DMS153 (cell line): ENCODE data around the gene RHBG.

Experiments used
- DNase-seq: peaks from one replicate; lab custom pipeline; 2025; lab: John Stamatoyannopoulos, UW

The RHBG gene

GRCh38 chr1:156407760-156408159, 38.7 kb downstream of the RHBG start:
- DNase-seq, result no peak

- DNase-seq, result no peak
These were observed 40.4 kb downstream of the RHBG start for GRCh38 chr1:156409439-156409838.

DNA sequence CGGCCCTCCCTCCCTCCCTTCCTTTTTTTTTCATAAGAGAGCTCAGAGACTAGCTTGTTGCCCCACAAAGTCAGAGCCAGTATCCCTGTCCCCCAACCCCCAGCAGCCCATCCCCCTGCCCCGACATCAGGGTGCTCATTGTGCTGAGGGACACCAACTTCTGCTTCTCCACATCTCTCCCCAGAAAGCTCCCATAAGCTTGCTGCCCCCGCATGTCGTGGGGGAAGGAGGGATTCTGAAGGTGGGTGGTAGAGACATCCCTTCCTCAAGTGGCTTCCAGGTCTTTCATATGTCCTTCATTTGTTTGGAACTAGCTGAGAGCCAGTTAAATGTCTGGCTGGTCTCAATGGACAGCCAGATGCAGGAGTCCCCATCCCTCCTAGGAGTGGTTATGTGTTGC, 41.2 kb downstream of the RHBG start:
- no peak for DNase-seq

- DNase-seq, result no peak
These were observed 41.7 kb downstream of the RHBG start for GRCh38 chr1:156410740-156411139.

- no peak for DNase-seq
These were observed 43.8 kb downstream of the RHBG start for GRCh38 chr1:156412653-156413321.

DNA sequence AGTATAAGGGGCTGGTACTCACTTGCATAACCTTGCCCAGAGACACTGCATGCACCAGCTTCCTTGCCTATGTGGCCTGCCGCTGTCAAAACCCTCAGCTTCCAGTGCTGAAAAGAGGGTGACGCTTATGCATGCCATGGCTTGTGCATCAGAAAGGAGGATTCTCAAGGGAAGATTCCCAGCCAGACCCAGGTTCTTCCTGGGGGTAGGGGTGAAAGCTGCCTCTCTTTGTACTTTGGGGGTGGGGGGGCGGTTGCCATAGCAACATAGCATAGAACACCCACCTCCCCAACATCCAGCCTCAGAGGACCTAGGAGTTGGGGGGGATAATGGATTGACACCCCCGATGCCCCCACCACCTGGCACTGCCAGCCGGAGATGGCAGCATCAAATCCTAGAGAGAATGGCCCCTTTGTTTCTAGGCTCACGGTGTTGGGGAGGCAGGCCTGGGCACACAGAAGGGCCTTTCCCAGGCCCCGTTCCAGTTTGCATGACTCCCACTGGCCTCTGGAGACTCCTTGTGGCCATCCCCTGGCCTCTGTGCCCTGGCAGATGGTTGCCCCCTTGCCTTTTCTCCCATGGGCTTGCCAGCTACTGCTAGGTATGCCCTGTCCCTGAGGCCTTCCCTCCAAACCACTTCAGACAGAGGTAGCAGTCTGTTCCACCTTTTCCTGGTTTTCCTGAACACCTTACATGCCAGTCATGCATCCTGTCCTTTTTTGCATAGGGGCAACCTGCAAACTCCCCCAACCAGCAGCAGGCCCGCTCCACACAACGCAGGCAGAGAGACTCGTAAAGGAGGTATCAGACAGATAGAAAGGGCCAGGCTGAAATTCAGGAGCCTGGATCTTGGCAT, 44.6 kb downstream of the RHBG start:
- no peak for DNase-seq

DNA sequence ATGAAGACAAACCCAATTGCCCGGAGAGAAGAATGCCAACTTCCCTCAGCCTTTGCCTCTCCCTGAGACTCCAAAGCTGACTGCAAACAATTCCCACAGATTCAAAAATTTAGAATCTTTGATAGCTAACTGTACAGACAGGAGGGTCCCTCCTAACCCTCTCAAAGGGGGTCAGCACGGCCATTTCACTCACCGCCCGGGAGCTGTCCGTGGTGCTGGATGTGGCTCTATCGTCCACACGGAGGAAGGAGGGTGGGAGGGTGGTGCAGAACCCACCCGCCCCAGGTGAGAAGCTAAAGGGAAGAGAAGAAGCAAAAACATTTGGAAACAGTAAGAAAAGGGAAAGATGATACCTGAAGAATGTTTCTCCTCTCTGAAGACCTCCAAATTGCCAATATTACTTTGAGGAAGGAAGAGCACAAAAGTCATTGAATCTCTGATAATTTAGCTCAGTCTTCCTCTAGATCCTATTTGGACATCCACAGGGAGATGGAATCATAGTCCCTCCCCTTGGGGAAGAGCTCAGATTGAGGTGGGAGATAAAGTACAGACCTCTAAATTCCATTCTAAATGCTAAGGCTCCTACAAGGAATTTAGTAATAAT, 45.6 kb downstream of the RHBG start:
- no peak for DNase-seq

DNA sequence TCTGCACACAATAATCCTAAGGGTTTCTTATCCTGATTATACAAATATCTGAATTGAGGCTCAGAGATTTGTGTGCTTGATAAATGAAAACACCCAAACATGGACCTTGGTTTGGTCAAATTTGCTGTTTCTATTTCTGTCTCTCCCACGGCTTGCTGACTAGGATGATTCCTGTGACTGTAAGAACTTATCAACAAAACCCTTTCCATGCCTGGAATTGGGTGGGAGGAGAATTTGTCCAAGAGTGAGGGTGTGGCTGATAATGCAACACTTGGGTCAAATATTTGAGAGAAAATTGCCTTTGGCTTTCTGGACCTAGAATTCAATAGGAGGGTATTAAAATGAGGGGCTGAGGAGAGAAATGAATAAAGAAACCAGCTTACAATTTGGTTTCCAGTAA, 48.0 kb downstream of the RHBG start:
- DNase-seq, result no peak

GRCh38 chr1:156417401-156418020, 48.5 kb downstream of the RHBG start:
- no peak for DNase-seq

- DNase-seq, result no peak
These were observed 49.5 kb downstream of the RHBG start for GRCh38 chr1:156418416-156419070.

DNA sequence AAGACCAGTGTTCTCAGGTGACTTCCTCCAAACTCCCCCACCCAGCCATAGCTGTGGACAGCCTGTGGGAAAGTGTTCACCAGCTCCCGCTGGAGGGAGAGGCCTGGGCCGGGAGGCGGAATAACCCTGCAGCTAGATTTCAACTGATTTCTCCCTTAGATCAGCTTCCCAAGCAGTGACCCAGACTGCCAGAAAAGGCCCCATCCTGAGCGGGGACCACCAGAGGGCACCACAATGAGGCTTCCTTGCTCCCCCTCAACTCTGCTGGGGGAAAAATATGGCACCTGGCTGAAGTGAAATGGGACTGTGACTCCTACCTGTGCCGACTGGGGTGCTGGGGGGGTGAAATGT, 50.8 kb downstream of the RHBG start:
- no peak for DNase-seq

GRCh38 chr1:156420205-156421061, 51.4 kb downstream of the RHBG start:
- no peak for DNase-seq

GRCh38 chr1:156421062-156421938, 52.3 kb downstream of the RHBG start:
- peak; percentile 91 for DNase-seq

GRCh38 chr1:156421939-156422601, 53.1 kb downstream of the RHBG start:
- DNase-seq, result no peak

GRCh38 chr1:156422602-156423091, 53.6 kb downstream of the RHBG start:
- DNase-seq, result no peak

GRCh38 chr1:156423422-156424352, 54.7 kb downstream of the RHBG start:
- DNase-seq, result no peak

- DNase-seq, result no peak
These were observed 55.9 kb downstream of the RHBG start for GRCh38 chr1:156424806-156425432.

GRCh38 chr1:156425943-156426342, 56.9 kb downstream of the RHBG start:
- no peak for DNase-seq
